PC-3 (cell line): ENCODE results near the gene MAD1L1. TPM values are rescaled to one million over a fixed set of nuclear protein-coding genes. Genes with fewer than 3 reads are reported as not detected.
"Not testable (repeated sequence)": the region's sequence is repeated elsewhere in the genome, so short reads cannot be mapped to it uniquely, and the experiment has no call there.

Experiments
- ATAC-seq: fragments of 200-7000 bp; cut with Tn5 transposase; 2 replicates; pipeline ENCODE4 v1.9.1; 2020; ENCODE audit warnings: mild to moderate bottlenecking, moderate library complexity
- BruUV-seq: library from RNA; stranded (reverse); fragments of 400-500 nt; replicated peaks from 2 replicates; lab custom pipeline; 2021; lab: Mats Ljungman, UMichigan
- CTCF ChIA-PET: fragments of 300-600 bp; sonication (Branson Sonifier 250); formaldehyde crosslinking; loops from one replicate; lab custom pipeline; 2022; ENCODE audit warnings: antibody characterized with exemption; lab: Charles Lee
- POLR2A ChIA-PET: fragments of 300-600 bp; sonication (Branson Sonifier 250); formaldehyde crosslinking; loops from one replicate; lab custom pipeline; 2022; ENCODE audit warnings: antibody characterized with exemption; ENCODE audit not compliant: unreplicated experiment; lab: Charles Lee
- DNase-seq: peaks from one replicate; pipeline ENCODE4 v3.0.0-alpha.2; 2015
- H2AFZ ChIP-seq: fragments of 300-600 bp; sonication (generic); 2 replicates; pipeline ENCODE4 v1.6.0; 2016; ENCODE audit warnings: antibody characterized with exemption, low read length
- H3F3A ChIP-seq: fragments of 300-600 bp; sonication (generic); one replicate; pipeline ENCODE4 v1.6.0; 2017; ENCODE audit warnings: antibody characterized with exemption, low read length, control low read depth, mild to moderate bottlenecking; ENCODE audit not compliant: unreplicated experiment
- H3K27ac ChIP-seq: fragments of 300-600 bp; sonication (generic); 2 replicates; pipeline ENCODE4 v1.5.1; 2016; ENCODE audit warnings: mild to moderate bottlenecking, low read length
- H3K27me3 ChIP-seq: fragments of 300-600 bp; sonication (generic); 2 replicates; pipeline ENCODE4 v1.6.1; 2016; ENCODE audit warnings: low read length, mixed read lengths
- H3K36me3 ChIP-seq: fragments of 300-600 bp; sonication (generic); 2 replicates; pipeline ENCODE4 v1.6.1; 2016; ENCODE audit warnings: low read depth, mixed run types, low read length, mixed read lengths
- H3K4me1 ChIP-seq: fragments of 300-600 bp; sonication (generic); 2 replicates; pipeline ENCODE4 v1.5.1; 2016; ENCODE audit warnings: low read length; ENCODE audit not compliant: insufficient read depth
- H3K4me2 ChIP-seq: fragments of 300-600 bp; sonication (generic); 2 replicates; pipeline ENCODE4 v1.6.0; 2016; ENCODE audit warnings: low read length
- H3K4me3 ChIP-seq: fragments of 300-600 bp; sonication (generic); 2 replicates; pipeline ENCODE4 v1.5.1; 2016; ENCODE audit warnings: mild to moderate bottlenecking, low read length, mixed read lengths
- H3K79me2 ChIP-seq: fragments of 300-600 bp; sonication (generic); 2 replicates; pipeline ENCODE4 v1.6.1; 2017; ENCODE audit warnings: low read length, mixed read lengths
- H3K9ac ChIP-seq: fragments of 300-600 bp; sonication (generic); 2 replicates; pipeline ENCODE4 v1.6.0; 2016; ENCODE audit warnings: mild to moderate bottlenecking, low read length
- H3K9me2 ChIP-seq: fragments of 300-600 bp; sonication (generic); replicated peaks from 2 replicates; pipeline ENCODE4 v1.6.1; 2016; ENCODE audit warnings: mixed run types, low read length, mixed read lengths
- H3K9me3 ChIP-seq: fragments of 300-600 bp; sonication (generic); 2 replicates; pipeline ENCODE4 v1.6.1; 2016; ENCODE audit warnings: low read length, mixed read lengths
- H4K20me1 ChIP-seq: fragments of 300-600 bp; sonication (generic); 2 replicates; pipeline ENCODE4 v1.6.1; 2016; ENCODE audit warnings: low read length, mixed read lengths
- EZH2 ChIP-seq: fragments of 300-600 bp; sonication (generic); IDR thresholded peaks from one replicate; pipeline ENCODE4 v1.6.1; 2017; ENCODE audit warnings: antibody characterized with exemption, mild to moderate bottlenecking, low read length; ENCODE audit not compliant: unreplicated experiment
- EZH2phosphoT487 ChIP-seq: fragments of 300-600 bp; sonication (generic); IDR thresholded peaks from 2 replicates; pipeline ENCODE4 v1.6.1; 2018; ENCODE audit warnings: mild to moderate bottlenecking, antibody characterized with exemption, low read length, borderline replicate concordance
- intact Hi-C: fragments of 100-400 bp; cut with micrococcal nuclease; formaldehyde crosslinking; loops from 2 replicates; pipeline ENCODE4 v1.9.0; 2023
- total RNA-seq: library from RNA; depleted of rRNA; stranded (reverse); fragments of >200 nt; gene quantifications from 2 replicates; pipeline ENCODE4 v1.2.3, GENCODE V29; 2014
- TF ChIP-seq, protein P1 (sequence below): fragments of 300-600 bp; sonication (generic); conservative IDR thresholded peaks from 2 replicates; pipeline ENCODE4 v1.5.1; 2017; ENCODE audit warnings: antibody characterized with exemption, low read depth, mild to moderate bottlenecking, low read length

The MAD1L1 gene
- total RNA-seq, 1 experiment from 2014 or later = 88.4 TPM

DNA sequence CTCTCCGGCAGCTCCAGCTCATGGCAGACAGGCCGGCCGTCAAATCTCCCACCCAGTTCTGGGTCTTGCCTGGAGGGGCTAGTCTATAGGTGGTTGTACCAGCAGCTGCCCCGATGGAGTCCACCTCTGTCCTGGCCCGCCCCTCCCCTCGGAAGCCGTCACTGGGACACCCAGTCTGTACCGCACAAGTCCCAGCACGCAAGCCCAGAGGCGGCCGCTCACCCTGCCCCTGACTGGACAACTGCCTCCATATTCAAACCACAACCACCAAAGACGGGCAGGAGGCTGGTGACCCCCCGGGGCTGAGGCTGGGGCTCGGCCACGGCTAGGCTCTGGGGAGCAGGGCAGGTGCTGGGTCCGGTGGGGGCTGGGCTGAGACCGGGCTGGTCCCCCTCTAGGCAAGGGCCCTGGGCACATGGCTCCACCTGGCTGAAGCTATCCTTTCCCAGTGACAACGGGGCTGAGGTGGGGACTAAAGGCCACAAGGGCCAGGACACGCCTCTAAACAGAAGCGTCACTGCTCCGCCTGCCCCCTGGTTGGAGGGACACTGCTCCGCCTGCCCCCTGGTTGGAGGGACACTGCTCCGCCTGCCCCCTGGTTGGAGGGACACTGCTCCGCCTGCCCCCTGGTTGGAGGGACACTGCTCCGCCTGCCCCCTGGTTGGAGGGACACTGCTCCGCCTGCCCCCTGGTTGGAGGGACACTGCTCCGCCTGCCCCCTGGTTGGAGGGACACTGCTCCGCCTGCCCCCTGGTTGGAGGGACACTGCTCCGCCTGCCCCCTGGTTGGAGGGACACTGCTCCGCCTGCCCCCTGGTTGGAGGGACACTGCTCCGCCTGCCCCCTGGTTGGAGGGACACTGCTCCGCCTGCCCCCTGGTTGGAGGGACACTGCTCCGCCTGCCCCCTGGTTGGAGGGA, 371.6 kb downstream of the MAD1L1 start:
- CTCF ChIA-PET, H3K27me3 ChIP-seq, intact Hi-C loops, BruUV-seq, H2AFZ ChIP-seq, ATAC-seq, DNase-seq, H3K27ac ChIP-seq, H3K9ac ChIP-seq, H3K9me2 ChIP-seq, H3F3A ChIP-seq, H3K36me3 ChIP-seq, H4K20me1 ChIP-seq, H3K79me2 ChIP-seq, POLR2A ChIA-PET, H3K9me3 ChIP-seq, H3K4me3 ChIP-seq, H3K4me2 ChIP-seq, H3K4me1 ChIP-seq: not testable (repeated sequence)

DNA sequence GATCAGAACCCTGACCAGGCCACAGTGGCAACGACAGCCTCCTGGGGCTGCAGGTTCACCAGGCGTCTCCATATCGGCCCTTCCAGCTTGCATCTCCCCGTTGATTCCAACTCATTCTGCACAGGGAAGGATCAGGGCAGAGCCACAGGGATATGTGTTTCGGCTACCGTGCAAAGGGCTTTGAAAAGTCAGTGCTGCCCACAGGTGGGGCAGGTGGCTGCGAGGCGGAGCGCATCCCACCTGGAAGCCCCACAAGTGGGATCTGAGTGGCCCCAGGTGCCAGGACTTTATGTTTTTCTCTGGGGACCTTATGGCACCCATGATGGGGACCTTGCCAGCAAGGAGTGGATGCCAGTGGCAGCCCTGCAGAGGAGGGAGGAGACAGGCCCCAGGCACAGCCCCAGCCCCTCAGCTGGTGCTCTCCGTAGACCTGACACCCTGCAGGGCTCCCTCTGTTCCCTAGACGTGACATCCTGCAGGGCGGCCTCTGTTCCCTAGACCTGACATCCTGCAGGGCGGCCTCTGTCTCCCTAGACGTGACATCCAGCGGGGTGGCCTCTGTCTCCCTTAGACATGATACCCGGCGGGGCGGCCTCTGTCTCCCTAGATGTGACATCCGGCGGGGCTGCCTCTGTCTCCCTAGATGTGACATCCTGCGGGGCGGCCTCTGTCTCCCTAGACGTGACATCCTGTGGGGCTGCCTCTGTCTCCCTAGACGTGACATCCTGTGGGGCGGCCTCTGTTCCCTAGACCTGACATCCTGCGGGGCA, 373.3 kb downstream of the MAD1L1 start:
- H3K4me1 ChIP-seq = no peaks in the 10 kb centered on the region
- intact Hi-C loops = no loop called here
- H4K20me1 ChIP-seq = no peaks in the 10 kb centered on the region
- no peaks in the 10 kb centered on the region for H3K9me3 ChIP-seq
- no peak overlapping the region for H3K9ac ChIP-seq
- POLR2A ChIA-PET = no interaction called here
- CTCF ChIA-PET = no interaction called here
- ATAC-seq = no peak
- no peak for DNase-seq
- no peaks in the 10 kb centered on the region for H3K27me3 ChIP-seq
- no peaks in the 10 kb centered on the region for H3K79me2 ChIP-seq
- H3K27ac ChIP-seq = no peak overlapping the region
- no peak overlapping the region for H2AFZ ChIP-seq
- TF ChIP-seq EZH2phosphoT487 = no peak
- TF ChIP-seq EZH2 = no peak
- TF ChIP-seq, protein P1, sequence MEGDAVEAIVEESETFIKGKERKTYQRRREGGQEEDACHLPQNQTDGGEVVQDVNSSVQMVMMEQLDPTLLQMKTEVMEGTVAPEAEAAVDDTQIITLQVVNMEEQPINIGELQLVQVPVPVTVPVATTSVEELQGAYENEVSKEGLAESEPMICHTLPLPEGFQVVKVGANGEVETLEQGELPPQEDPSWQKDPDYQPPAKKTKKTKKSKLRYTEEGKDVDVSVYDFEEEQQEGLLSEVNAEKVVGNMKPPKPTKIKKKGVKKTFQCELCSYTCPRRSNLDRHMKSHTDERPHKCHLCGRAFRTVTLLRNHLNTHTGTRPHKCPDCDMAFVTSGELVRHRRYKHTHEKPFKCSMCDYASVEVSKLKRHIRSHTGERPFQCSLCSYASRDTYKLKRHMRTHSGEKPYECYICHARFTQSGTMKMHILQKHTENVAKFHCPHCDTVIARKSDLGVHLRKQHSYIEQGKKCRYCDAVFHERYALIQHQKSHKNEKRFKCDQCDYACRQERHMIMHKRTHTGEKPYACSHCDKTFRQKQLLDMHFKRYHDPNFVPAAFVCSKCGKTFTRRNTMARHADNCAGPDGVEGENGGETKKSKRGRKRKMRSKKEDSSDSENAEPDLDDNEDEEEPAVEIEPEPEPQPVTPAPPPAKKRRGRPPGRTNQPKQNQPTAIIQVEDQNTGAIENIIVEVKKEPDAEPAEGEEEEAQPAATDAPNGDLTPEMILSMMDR = no peak
- no peaks in the 10 kb centered on the region for H3K9me2 ChIP-seq
- H3K4me2 ChIP-seq = no peak overlapping the region
- no peaks in the 10 kb centered on the region for H3K36me3 ChIP-seq
- H3F3A ChIP-seq = no peaks in the 10 kb centered on the region
- BruUV-seq = no TSS peak
- no peak overlapping the region for H3K4me3 ChIP-seq

DNA sequence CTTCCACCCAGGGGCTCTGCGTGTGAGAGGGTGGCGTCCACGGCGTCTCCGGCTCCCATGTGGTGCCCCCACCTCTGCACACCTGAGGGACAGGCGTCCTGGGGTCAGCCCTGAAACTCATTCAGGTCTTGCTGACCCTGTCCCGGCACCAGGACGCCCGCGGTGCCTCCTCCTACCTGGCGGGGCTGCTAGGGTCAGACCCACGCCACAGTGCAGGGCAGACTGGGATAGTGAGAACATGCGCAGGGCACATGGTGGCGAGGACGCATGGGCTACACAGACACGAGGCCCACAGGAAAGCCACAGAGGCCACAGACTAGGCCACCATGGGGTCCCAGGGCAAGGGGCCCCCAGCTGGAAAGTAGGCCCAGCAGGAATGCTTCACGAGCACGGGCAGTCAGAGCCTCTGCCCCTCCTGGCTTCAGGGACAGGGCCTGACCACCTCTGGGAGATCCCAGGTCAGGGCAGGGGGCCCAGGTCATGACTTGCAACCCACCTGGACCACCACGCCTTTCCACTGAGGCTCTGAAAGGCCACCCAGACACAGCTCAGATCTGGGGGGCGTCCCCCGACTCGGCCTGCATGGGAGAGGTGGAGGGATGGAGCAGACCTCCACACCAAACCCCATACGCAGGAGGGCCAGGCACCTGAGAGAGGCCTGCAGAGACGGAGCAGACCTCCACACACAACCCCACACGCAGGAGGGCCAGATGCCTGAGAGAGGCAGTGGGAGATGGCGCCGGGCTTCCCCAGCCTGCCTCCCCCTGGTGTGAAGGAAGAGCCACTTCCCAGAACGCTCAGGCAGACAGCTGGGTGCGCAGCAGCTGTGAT, 374.1 kb downstream of the MAD1L1 start:
- Histone ChIP-seq H3K27ac (no peak overlapping the region), H2AFZ (no peak overlapping the region), H3K4me1 (no peaks in the 10 kb centered on the region), H3K9me2 (no peaks in the 10 kb centered on the region), H3K9me3 (no peaks in the 10 kb centered on the region), H3K9ac (no peak overlapping the region), H4K20me1 (no peaks in the 10 kb centered on the region), H3K4me3 (no peak overlapping the region), H3K36me3 (no peaks in the 10 kb centered on the region), H3K4me2 (no peak overlapping the region), H3F3A (no peaks in the 10 kb centered on the region), H3K27me3 (no peaks in the 10 kb centered on the region), H3K79me2 (no peaks in the 10 kb centered on the region)
- DNase-seq = no peak
- TF ChIP-seq, protein P1 = no peak
- TF ChIP-seq EZH2phosphoT487 = no peak
- TF ChIP-seq EZH2 = no peak
- no peak for ATAC-seq
- no TSS peak for BruUV-seq
- ChIA-PET CTCF (no interaction called here), POLR2A (no interaction called here)
- intact Hi-C loops = no loop called here
